Upper lobe of left lung (tissue), 6 donors: ENCODE results near the gene COQ6. TPM values are rescaled to one million over a fixed set of nuclear protein-coding genes. Genes with fewer than 3 reads are reported as not detected.
"Not testable (repeated sequence)": the region's sequence is repeated elsewhere in the genome, so short reads cannot be mapped to it uniquely, and the experiment has no call there.

Experiments
- ATAC-seq, 2 donors: fragments of 200-7000 bp; cut with Tn5 transposase; one replicate each; pipeline ENCODE4 v1.9.1; 2022; ENCODE audit warnings: mild to moderate bottlenecking in 2 of 2, moderate library complexity in 2 of 2; ENCODE audit not compliant: low FRiP score in 2 of 2
- DNase-seq, 2 donors: peaks; one replicate each; pipeline ENCODE4 v3.0.0-alpha.2; 2019 to 2020
- H3K27ac ChIP-seq, 4 donors: fragments of 200-600 bp; sonication (generic); one replicate each; pipeline ENCODE4 v1.5.1; 2016 to 2019
- H3K27me3 ChIP-seq, 4 donors: fragments of 200-600 bp; sonication (generic); one replicate each; pipeline ENCODE4 v1.5.1; 2017 to 2019
- H3K36me3 ChIP-seq, 4 donors: fragments of 200-600 bp; sonication (generic); one replicate each; pipeline ENCODE4 v1.5.1; 2016 to 2019
- H3K4me1 ChIP-seq, 4 donors: fragments of 200-600 bp; sonication (generic); one replicate each; pipeline ENCODE4 v1.5.1; 2018 to 2019
- H3K4me3 ChIP-seq, 4 donors: fragments of 200-600 bp; sonication (generic); one replicate each; pipeline ENCODE4 v1.5.1; 2017 to 2019; ENCODE audit warnings: mild to moderate bottlenecking in 2 of 4, moderate library complexity in 1 of 4
- H3K9me3 ChIP-seq, 4 donors: fragments of 200-600 bp; sonication (generic); one replicate each; pipeline ENCODE4 v1.5.1; 2018 to 2019
- EP300 ChIP-seq, 4 donors: sonication (generic); formaldehyde crosslinking; IDR thresholded peaks; one replicate each; pipeline ENCODE4 v1.5.1; 2017; ENCODE audit warnings: antibody characterized with exemption in 4 of 4, control low read depth in 2 of 4
- POLR2A ChIP-seq, 4 donors: fragments of 450-650 bp; IDR thresholded peaks; one replicate each; pipeline ENCODE4 v1.5.1; 2016 to 2017; ENCODE audit warnings: antibody characterized with exemption in 4 of 4, mild to moderate bottlenecking in 2 of 4
- POLR2AphosphoS5 ChIP-seq, 2 donors: sonication (generic); formaldehyde crosslinking; IDR thresholded peaks; one replicate each; pipeline ENCODE4 v1.5.1; 2017; ENCODE audit warnings: antibody characterized with exemption in 2 of 2
- WGBS, 2 donors: methylation state at CpG; one replicate each; pipeline ENCODE4 v1.1.5; 2017 to 2018; 5-methylcytosine and 5-hydroxymethylcytosine counted together
- small RNA-seq, 4 donors: library from RNA; depleted of rRNA; stranded (forward); fragments of <200 nt; gene quantifications; one replicate each; pipeline ENCODE3, GENCODE V24; 2016
- total RNA-seq, 6 donors: library from RNA; depleted of rRNA in 4 of 6; stranded (reverse); fragments of >200 nt in 4 of 6; gene quantifications; one replicate each; pipeline versions ENCODE4 v1.1.0 to v1.2.1, GENCODE V29; 2016 to 2021
- TF ChIP-seq, protein P1 (sequence below), 6 experiments: fragments of 450-650 bp in 4 of 6; fragments of 200-600 bp in 2 of 6; sonication (generic) in 2 of 6; IDR thresholded peaks; one replicate each; pipeline ENCODE4 v1.5.1; 2016 to 2019; ENCODE audit warnings: antibody characterized with exemption in 6 of 6
- donor health status: DM: no; HTN: no; CAD: no; lungs with moderate emphysema.
- donor health status: DM: no; HTN: yes; CAD: no; lungs with severe emphysema.

COQ6 gene
- total RNA-seq, 6 donors from 2014 or later = 16.9 to 108 (median 23.7) TPM

DNA sequence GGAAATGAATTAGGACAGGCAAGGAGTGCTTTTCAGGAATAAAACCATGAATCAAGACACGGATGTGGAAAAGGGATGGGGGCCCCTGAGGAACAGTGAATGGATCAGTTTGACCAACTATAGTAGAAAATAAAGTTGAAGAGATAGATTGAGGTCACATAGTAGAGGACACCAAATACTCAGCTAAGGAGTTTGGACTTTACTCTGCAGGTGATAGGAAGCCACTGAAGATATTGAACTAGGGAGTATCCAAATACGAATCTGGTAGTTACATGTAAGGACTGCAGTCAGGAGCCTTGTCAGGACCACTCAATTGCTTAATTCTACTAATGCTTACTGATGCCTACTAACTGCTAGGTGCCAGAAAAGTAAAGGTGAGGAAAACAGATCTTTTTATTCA is 48.6 kb downstream of the COQ6 start:
- no peak overlapping the region for H3K27ac ChIP-seq
- DNase-seq (no peak), ATAC-seq (no peak)
- 91 to 92% methylated on average over 2 of the region's 2 CpGs for WGBS, 2 donors
- H3K9me3 ChIP-seq = no peaks in the 10 kb centered on the region
- no peaks in the 10 kb centered on the region for H3K4me1 ChIP-seq
- H3K36me3 ChIP-seq = peaks cover 2 to 26% (median 9%) of the 10 kb centered on the region in 4 donors
- H3K27me3 ChIP-seq = no peaks in the 10 kb centered on the region
- TF ChIP-seq POLR2A (IDR thresholded peaks at IDR 0.05) = no peak
- H3K4me3 ChIP-seq = no peak overlapping the region

DNA sequence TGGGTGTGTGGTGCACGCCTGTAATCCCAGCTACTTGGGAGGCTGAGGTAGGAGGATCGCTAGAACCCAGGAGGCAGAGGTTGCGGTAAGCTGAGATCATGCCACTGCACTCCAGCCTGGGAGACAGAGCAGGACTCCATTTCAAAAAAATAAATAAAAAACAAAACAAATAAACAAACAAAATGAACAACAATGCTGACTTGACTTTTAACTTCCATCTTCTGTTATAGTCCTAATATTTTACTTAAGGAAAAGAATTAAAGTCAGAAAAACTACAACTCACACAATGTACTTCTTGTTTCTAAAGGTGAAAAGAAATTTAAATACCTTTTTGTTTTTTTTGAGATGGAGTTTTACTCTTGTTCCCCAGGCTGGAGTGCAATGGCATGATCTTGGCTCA is 55.6 kb downstream of the COQ6 start:
- not testable (repeated sequence) for DNase-seq, H3K9me3 ChIP-seq, H3K27me3 ChIP-seq, ATAC-seq, H3K4me3 ChIP-seq, H3K4me1 ChIP-seq, H3K27ac ChIP-seq
- peaks cover 0 to 31% (median 19%) of the 10 kb centered on the region in 4 donors for H3K36me3 ChIP-seq
- WGBS, 2 donors = 96 to 100% methylated on average over 3 of the region's 3 CpGs

DNA sequence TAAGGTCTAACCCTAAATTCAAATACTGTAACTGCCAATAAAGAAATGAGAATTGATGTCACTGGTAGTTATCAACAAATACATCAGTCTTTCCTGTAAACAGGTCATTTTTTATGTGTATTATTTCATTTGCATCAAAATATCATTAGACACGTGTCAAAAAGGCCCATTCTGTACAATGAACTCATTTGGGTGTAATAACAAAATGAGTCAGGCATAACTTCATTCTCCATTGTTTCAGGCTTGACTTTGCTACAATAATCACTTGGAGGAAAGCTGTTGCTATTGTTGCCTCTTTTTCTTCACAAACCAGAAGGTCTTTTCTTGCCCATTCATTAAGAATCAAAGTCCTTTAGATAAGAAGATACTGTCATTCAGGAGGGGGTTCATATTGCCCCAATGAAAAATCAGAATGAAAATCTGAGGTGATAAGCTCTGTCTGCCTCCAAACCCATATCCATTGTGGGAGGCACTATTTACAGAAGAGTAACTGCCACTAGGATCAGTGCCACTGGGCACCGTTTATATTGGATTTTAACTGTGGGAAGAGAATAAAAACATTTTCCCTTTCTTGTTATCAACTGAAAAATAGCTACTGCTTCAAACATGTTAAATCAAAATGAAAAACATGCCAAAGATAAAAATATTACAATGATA is 58.9 kb downstream of the COQ6 start:
- Histone ChIP-seq H3K36me3 (peaks cover 0 to 40% (median 22%) of the 10 kb centered on the region in 4 donors), H3K4me3 (no peak overlapping the region), H3K4me1 (no peaks in the 10 kb centered on the region), H3K27me3 (no peaks in the 10 kb centered on the region), H3K27ac (no peak overlapping the region), H3K9me3 (no peaks in the 10 kb centered on the region)
- TF ChIP-seq, protein P1, sequence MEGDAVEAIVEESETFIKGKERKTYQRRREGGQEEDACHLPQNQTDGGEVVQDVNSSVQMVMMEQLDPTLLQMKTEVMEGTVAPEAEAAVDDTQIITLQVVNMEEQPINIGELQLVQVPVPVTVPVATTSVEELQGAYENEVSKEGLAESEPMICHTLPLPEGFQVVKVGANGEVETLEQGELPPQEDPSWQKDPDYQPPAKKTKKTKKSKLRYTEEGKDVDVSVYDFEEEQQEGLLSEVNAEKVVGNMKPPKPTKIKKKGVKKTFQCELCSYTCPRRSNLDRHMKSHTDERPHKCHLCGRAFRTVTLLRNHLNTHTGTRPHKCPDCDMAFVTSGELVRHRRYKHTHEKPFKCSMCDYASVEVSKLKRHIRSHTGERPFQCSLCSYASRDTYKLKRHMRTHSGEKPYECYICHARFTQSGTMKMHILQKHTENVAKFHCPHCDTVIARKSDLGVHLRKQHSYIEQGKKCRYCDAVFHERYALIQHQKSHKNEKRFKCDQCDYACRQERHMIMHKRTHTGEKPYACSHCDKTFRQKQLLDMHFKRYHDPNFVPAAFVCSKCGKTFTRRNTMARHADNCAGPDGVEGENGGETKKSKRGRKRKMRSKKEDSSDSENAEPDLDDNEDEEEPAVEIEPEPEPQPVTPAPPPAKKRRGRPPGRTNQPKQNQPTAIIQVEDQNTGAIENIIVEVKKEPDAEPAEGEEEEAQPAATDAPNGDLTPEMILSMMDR (IDR thresholded peaks at IDR 0.05) = no peak
- TF ChIP-seq POLR2A (IDR thresholded peaks at IDR 0.05) (no peak), EP300 (IDR thresholded peaks at IDR 0.05) (no peak), POLR2AphosphoS5 (IDR thresholded peaks at IDR 0.05) (no peak)
- DNase-seq (no peak), ATAC-seq (no peak)
- WGBS, 2 donors = 75 to 77% methylated on average over 2 of the region's 2 CpGs

Small RNAs within 50 kb of the gene (small RNA-seq; reads per million reads assigned to genes)
- gene AC005480.2 (0 to 0.07 (median 0) reads per million in 4 donors), gene RF00019 (0 reads per million in 4 donors)

Other genes with a start within 250 kb of the COQ6 start
- 10 to 100 TPM in 5 of 6 donors, 1 to 10 TPM in 1; 9.9 to 28.9 (median 15.2) TPM for gene PNMA1, start 235.9 kb upstream of the COQ6 start, total RNA-seq
- 10 to 100 TPM in 3 of 6 donors, 1 to 10 TPM in 3; 4.3 to 15.0 (median 8.8) TPM for gene PTGR2, start 98.5 kb upstream of the COQ6 start, total RNA-seq
- 10 to 100 TPM; 23.4 to 80.7 (median 42.5) TPM for gene ZNF410, start 63.4 kb upstream of the COQ6 start, total RNA-seq
- 1 to 10 TPM; 2.6 to 6.2 (median 4.0) TPM for gene FAM161B, start 208 bp upstream of the COQ6 start, total RNA-seq
- 10 to 100 TPM in 4 of 6 donors, 1 to 10 TPM in 2; 5.2 to 22.0 (median 12.9) TPM for gene ENTPD5, start 69.0 kb downstream of the COQ6 start, total RNA-seq
- 10 to 100 TPM in 3 of 6 donors, 1 to 10 TPM in 3; 4.4 to 35.1 (median 10.0) TPM for gene BBOF1, start 69.0 kb downstream of the COQ6 start, total RNA-seq
- 10 to 100 TPM; 10.4 to 48.0 (median 30.5) TPM for gene ALDH6A1, start 134.2 kb downstream of the COQ6 start, total RNA-seq
- 1 to 10 TPM; 5.8 to 9.7 (median 8.8) TPM for gene LIN52, start 134.7 kb downstream of the COQ6 start, total RNA-seq